BJ (cell line): Measurements from ENCODE around the gene TPD52L1. TPM values are rescaled to one million over a fixed set of nuclear protein-coding genes. Genes with fewer than 3 reads are reported as not detected.

Source experiments
- CTCF ChIA-PET: fragments of 350-600 bp; formaldehyde crosslinking; extraction: SDS; loops from one replicate; lab custom pipeline; 2021; ENCODE audit warnings: antibody characterized with exemption, inconsistent platforms; lab: Yijun Ruan, JAX
- POLR2A ChIA-PET: fragments of 300-600 bp; sonication (Branson Sonifier 250); formaldehyde crosslinking; extraction: SDS; loops from one replicate; lab custom pipeline; 2021; ENCODE audit warnings: antibody characterized with exemption; lab: Charles Lee
- DNase-seq: peaks from one replicate; pipeline ENCODE4 v3.0.0-alpha.2; 2011; ENCODE audit warnings: low read depth
- H3K27me3 ChIP-seq: 2 replicates; pipeline ENCODE4 v1.6.0; 2011; ENCODE audit warnings: low read length; ENCODE audit not compliant: control insufficient read depth, insufficient read depth
- H3K36me3 ChIP-seq: 2 replicates; pipeline ENCODE4 v1.5.1; 2011; ENCODE audit warnings: low read length; ENCODE audit not compliant: control insufficient read depth, insufficient read depth
- H3K4me3 ChIP-seq: 2 replicates; pipeline ENCODE4 v1.5.1; 2011; ENCODE audit warnings: low read depth, mild to moderate bottlenecking, control low read depth, low read length
- polyA plus RNA-seq: library from polyadenylated mRNA; depleted of rRNA; stranded (reverse); fragments of >200 nt; gene quantifications from 2 replicates; pipeline ENCODE4 v1.2.3, GENCODE V29; 2011; rRNA removed
- TF ChIP-seq, protein P1 (sequence below): IDR thresholded peaks from 2 replicates; pipeline ENCODE4 v1.5.1; 2011; ENCODE audit warnings: low read depth, mild to moderate bottlenecking, control low read depth, inconsistent platforms, low read length, moderate library complexity; ENCODE audit not compliant: insufficient read depth

Gene TPD52L1
- polyA plus RNA-seq, 1 experiment, result 163 TPM

DNA sequence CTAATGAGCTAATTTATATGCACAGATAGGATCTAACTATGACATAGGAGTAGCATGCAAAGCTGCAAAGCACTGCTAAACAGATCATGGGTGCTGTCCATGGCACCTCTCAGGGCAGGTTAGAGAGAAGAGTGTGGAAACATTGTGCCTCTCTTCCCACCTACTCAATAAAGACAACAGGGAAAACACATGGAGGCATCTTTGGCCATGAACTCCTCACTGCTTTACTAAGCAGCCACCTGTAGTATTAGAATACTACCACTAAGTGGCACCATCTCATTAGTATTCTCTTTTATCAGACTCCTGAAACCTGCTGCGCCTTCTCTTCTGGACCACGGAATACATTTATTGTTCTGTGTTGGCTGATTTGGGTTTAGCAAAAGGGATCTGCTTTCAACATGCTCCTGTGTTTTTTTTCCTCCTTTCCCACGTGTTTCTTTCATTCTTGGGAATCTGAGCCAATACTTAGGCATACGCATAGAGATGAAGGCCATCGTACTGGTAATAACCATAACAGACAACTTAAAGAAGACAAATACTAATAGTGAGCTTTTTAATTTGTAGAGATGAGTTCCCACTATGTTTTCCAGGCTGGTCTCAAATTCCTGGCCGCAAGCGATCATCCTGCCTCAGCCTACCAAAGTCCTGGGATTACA, 157.5 kb downstream of the TPD52L1 start:
- Histone ChIP-seq H3K36me3 (no peaks in the 10 kb centered on the region), H3K27me3 (peaks cover 5% of the 10 kb centered on the region), H3K4me3 (no peak overlapping the region)
- DNase-seq, result no peak
- TF ChIP-seq, protein P1, sequence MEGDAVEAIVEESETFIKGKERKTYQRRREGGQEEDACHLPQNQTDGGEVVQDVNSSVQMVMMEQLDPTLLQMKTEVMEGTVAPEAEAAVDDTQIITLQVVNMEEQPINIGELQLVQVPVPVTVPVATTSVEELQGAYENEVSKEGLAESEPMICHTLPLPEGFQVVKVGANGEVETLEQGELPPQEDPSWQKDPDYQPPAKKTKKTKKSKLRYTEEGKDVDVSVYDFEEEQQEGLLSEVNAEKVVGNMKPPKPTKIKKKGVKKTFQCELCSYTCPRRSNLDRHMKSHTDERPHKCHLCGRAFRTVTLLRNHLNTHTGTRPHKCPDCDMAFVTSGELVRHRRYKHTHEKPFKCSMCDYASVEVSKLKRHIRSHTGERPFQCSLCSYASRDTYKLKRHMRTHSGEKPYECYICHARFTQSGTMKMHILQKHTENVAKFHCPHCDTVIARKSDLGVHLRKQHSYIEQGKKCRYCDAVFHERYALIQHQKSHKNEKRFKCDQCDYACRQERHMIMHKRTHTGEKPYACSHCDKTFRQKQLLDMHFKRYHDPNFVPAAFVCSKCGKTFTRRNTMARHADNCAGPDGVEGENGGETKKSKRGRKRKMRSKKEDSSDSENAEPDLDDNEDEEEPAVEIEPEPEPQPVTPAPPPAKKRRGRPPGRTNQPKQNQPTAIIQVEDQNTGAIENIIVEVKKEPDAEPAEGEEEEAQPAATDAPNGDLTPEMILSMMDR, result peak; percentile 75
- ChIA-PET CTCF (interaction anchor here (0.7 to 5.8 kb wide), 20 partner anchors 10 to 685 kb away, joined by 3 to 74 read pairs (median 3); partner anchors contain the start of genes NCOA7 and TPD52L1), POLR2A (no interaction called here)

DNA sequence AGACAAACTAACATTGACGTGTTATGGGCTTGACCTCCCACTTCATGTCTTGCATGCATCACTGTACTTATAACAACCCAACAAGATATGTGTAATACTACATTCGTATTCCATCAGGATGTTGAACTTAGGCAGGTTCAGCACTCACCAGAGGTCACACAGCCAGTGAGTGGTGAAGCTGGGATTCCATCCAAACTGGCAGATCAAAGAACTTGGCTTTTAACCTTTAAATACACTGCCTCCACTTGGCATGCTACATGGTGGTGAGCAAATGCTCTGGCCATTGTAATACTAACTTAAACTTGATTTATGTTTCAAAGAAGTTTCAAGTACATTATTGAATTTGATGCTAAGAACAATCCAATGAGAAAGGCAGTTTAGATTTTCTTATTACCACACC, 158.9 kb downstream of the TPD52L1 start:
- H3K27me3 ChIP-seq, result peaks cover 7% of the 10 kb centered on the region
- CTCF ChIA-PET, result interaction anchor here (0.8 to 5.8 kb wide), 8 partner anchors 160 to 661 kb away, joined by 3 to 74 read pairs (median 8); no protein-coding TSS in a partner anchor
- no peaks in the 10 kb centered on the region for H3K36me3 ChIP-seq
- TF ChIP-seq, protein P1, result no peak
- no peak overlapping the region for H3K4me3 ChIP-seq
- POLR2A ChIA-PET, result no interaction called here
- DNase-seq, result no peak

DNA sequence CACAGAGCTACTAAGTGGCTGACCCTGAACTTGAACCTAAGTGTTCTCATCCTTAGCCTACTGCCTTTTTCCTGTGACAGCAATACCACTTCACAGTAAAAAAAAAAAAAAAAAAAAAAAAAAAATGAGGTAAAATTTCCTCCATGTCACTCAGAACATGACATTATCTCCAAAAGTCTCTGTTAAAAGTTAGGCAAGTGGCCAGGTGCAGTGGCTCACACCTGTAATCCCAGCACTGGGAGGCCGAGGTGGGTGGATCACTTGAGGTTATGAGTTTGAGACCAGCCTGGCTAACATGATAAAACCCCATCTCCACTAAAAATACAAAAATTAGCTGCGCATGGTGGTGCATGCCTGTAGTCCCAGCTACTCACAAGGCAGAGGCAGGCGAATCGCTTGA, 159.4 kb downstream of the TPD52L1 start:
- H3K36me3 ChIP-seq, result no peaks in the 10 kb centered on the region
- ChIA-PET POLR2A (no interaction called here), CTCF (interaction anchor here (1.0 to 5.8 kb wide), 11 partner anchors 9 to 661 kb away, joined by 3 to 74 read pairs (median 4); no protein-coding TSS in a partner anchor)
- TF ChIP-seq, protein P1, result no peak
- peaks cover 7% of the 10 kb centered on the region for H3K27me3 ChIP-seq
- H3K4me3 ChIP-seq, result no peak overlapping the region
- DNase-seq, result no peak

Other genes starting within 250 kb of the TPD52L1 start
- gene RNF217, start 191.3 kb upstream of the TPD52L1 start, polyA plus RNA-seq, result 18.6 and 29.3 TPM in 2 replicates
- 109 and 131 TPM in 2 replicates for gene HDDC2, start 148.2 kb downstream of the TPD52L1 start, polyA plus RNA-seq